ENCODE results near the gene IL32.
A peak's percentile ranks its signal among the peaks of the same experiment; 100 is the strongest.

DNA sequence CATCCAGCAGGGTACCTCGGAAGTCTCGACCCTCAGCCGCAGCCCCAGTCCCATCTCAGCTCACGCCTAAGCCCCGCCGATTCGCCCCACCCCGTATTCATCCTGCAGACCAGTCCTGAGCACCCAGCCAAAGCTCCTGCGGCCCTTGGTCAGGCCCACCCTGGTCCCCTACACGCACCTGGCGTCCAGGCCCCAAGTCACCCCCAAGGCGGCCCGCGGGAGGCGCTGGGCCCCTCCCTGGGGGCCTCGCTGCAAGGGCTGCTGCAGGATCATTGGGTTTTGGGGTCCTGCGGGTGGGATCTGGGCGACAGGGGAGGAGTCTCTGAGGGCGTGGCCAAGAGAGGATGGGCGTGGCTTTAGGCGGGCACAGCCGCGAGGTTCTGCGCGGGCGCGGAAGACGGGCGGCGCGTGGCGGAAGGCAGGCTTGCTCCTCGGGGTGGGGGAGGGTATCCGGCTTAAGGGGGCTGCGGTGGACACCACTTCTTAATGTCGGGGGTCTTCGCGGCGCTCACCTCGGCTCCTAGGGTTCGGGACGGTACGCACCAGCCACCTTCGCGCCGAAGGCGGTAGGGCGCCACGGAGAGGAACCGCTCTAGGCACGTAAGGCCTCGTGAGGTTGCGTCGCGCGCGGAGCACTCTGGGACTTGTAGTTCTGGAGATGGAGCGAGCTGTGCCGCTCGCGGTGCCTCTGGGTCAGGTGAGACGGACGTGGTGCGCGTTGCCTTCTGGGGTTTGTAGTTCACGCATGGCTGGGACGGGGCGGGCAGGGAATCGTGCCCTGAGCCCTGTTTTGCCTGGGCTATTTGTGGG, 41.6 kb upstream of the IL32 start, which contains the start of the genes HCFC1R1 and THOC6:
- TF ChIP-seq ZFP3 (CRISPR knock-in tag; IDR thresholded peaks at IDR 0.05) (no peak), ZFP30 (CRISPR knock-in tag; IDR thresholded peaks at IDR 0.05) (0 out of 2 replicates have a peak, but pooled peaks have one; percentile 4), ARNTL (CRISPR knock-in tag; IDR thresholded peaks at IDR 0.05; ENCODE audit: borderline replicate concordance, low read depth) (no peak), ESRRG (CRISPR knock-in tag; IDR thresholded peaks at IDR 0.05) (peak; percentile 31; the same call in 1 of the 2 replicates), RARB (CRISPR knock-in tag; IDR thresholded peaks at IDR 0.05) (no peak)
- TF ChIP-seq, protein P1, sequence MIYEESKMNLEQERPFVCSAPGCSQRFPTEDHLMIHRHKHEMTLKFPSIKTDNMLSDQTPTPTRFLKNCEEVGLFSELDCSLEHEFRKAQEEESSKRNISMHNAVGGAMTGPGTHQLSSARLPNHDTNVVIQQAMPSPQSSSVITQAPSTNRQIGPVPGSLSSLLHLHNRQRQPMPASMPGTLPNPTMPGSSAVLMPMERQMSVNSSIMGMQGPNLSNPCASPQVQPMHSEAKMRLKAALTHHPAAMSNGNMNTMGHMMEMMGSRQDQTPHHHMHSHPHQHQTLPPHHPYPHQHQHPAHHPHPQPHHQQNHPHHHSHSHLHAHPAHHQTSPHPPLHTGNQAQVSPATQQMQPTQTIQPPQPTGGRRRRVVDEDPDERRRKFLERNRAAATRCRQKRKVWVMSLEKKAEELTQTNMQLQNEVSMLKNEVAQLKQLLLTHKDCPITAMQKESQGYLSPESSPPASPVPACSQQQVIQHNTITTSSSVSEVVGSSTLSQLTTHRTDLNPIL (CRISPR knock-in tag; IDR thresholded peaks at IDR 0.05; ENCODE audit: low read depth): peak; percentile 59
- TF ChIP-seq, protein P2, sequence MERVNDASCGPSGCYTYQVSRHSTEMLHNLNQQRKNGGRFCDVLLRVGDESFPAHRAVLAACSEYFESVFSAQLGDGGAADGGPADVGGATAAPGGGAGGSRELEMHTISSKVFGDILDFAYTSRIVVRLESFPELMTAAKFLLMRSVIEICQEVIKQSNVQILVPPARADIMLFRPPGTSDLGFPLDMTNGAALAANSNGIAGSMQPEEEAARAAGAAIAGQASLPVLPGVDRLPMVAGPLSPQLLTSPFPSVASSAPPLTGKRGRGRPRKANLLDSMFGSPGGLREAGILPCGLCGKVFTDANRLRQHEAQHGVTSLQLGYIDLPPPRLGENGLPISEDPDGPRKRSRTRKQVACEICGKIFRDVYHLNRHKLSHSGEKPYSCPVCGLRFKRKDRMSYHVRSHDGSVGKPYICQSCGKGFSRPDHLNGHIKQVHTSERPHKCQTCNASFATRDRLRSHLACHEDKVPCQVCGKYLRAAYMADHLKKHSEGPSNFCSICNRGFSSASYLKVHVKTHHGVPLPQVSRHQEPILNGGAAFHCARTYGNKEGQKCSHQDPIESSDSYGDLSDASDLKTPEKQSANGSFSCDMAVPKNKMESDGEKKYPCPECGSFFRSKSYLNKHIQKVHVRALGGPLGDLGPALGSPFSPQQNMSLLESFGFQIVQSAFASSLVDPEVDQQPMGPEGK (CRISPR knock-in tag; IDR thresholded peaks at IDR 0.05; ENCODE audit: borderline replicate concordance): peak; percentile 92

Measured in SK-N-SH treated with all-trans-retinoic acid at 6 μM for 48 hours (cell line).